ELF-1 (cell line): ENCODE results near the gene DHX29.

Source experiments
- DNase-seq: peaks from one replicate; pipeline ENCODE4 v3.0.0-alpha.2; 2016; ENCODE audit warnings: low read depth, low spot score

The DHX29 gene

DNA sequence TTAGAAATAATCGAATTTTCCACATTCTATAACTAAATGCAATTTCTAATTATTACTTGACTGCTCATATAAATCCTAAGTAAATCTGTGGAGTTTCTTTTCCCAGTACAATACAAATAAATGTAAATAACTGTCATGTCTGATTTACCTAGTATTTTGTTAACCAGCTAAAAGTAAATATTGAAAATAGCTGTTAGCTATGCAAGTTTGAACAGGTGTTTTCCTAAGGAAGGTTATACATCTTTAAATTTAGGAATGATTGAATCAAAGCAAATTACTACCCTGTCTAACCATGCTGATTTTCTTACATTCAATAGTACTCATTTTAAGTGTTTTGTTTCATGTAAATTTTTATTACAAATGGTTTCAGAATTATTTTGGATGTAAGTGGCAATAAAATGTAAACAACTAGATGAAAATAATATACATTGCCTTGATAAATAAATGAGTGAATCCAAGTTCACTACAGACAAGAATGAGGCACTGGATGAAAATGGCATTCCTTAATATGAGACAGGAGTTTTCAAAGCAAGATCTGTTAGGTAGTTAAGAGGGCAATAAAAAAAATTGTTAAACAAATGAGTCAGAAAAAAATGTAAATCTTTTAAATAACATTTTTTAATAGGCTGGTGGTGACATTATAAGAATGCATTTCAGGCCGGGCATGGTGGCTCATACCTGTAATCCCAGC is 96.2 kb downstream of the DHX29 start:
- no peak for DNase-seq
